ENCODE data around the gene THSD4. TPM values are rescaled to one million over a fixed set of nuclear protein-coding genes. Genes with fewer than 3 reads are reported as not detected.

Gene THSD4
- total and polyA plus RNA-seq, 2 of the 8 experiments (the other 6 are each of a cell fraction or from before 2014, with no cell fraction given), result 2.5 to 6.2 TPM

- no peak for FAIRE-seq
- Histone ChIP-seq H3K4me1 (replicated peaks in 1 of 4; ENCODE audit: control insufficient read depth in 3 of 4, insufficient read depth in 4 of 4, low read length in 3 of 4) (peaks cover 3 to 12% (median 7%) of the 10 kb centered on the region in 4 experiments; a peak in 4 of 7 replicates), H4K20me1 (replicated peaks in 1 of 2; ENCODE audit: control insufficient read depth in 1 of 2, insufficient read depth in 2 of 2, low read length in 2 of 2) (no peaks in the 10 kb centered on the region), H3K9me3 (ENCODE audit: insufficient read depth in 2 of 2, low read depth in 1 of 2, low read length in 1 of 2) (no peaks in the 10 kb centered on the region), H2BK120ac (replicated peaks; ENCODE audit: low read depth, low read length) (no peak overlapping the region), H4K5ac (ENCODE audit: insufficient read length, low read depth, low read length) (no peak overlapping the region), H4K91ac (replicated peaks; ENCODE audit: insufficient read length, low read length) (no peak overlapping the region), H4K8ac (ENCODE audit: extremely low read depth, insufficient read depth, low read length) (no peak overlapping the region), H3K14ac (ENCODE audit: insufficient read length) (no peak overlapping the region), H2BK5ac (ENCODE audit: low read depth, low read length) (no peak overlapping the region), H3K79me1 (ENCODE audit: low read depth, low read length) (no peaks in the 10 kb centered on the region; the same call in 1 of the 2 replicates), H3K27me3 (replicated peaks in 1 of 4; ENCODE audit: control insufficient read depth in 3 of 4, extremely low read depth in 1 of 4, insufficient read depth in 3 of 4, low read length in 3 of 4) (no peaks in the 10 kb centered on the region; a peak in 1 of 7 replicates), H3K18ac (ENCODE audit: extremely low read depth, low read length) (peak overlapping the region; percentile 55; the same call in 1 of the 2 replicates), H3K4ac (replicated peaks; ENCODE audit: insufficient read length, low read depth, low read length) (no peak overlapping the region), H3K4me3 (ENCODE audit: extremely low read depth in 1 of 4, insufficient read depth in 2 of 4, low read depth in 3 of 4, low read length in 4 of 4) (no peak overlapping the region), H3K56ac (replicated peaks; ENCODE audit: insufficient read length, low read depth, low read length) (no peak overlapping the region), H2AFZ (ENCODE audit: low read length) (no peak overlapping the region), H3K4me2 (ENCODE audit: insufficient read depth in 1 of 2, low read depth in 2 of 2, low read length in 2 of 2) (no peak overlapping the region), H3K27ac (ENCODE audit: low read depth, low read length) (no peak overlapping the region), H3K79me2 (ENCODE audit: control insufficient read depth in 1 of 2, insufficient read depth in 2 of 2, low read length in 2 of 2) (no peaks in the 10 kb centered on the region), H2BK20ac (ENCODE audit: low read length) (no peak overlapping the region), H2AK5ac (ENCODE audit: low read depth, low read length) (no peak overlapping the region), H3K36me3 (ENCODE audit: control insufficient read depth in 2 of 4, insufficient read depth in 4 of 4, low read length in 3 of 4) (no peaks in the 10 kb centered on the region), H3K9ac (replicated peaks in 1 of 4; ENCODE audit: extremely low read depth in 1 of 4, low read depth in 3 of 4, low read length in 3 of 4) (no peak overlapping the region), H3K23ac (ENCODE audit: insufficient read length) (no peak overlapping the region), H2BK12ac (ENCODE audit: low read depth, low read length) (no peak overlapping the region), H2BK15ac (ENCODE audit: low read length) (no peak overlapping the region), H3K23me2 (ENCODE audit: low read depth, low read length) (no peaks in the 10 kb centered on the region)
- no peak for DNase-seq (ENCODE audit: low read depth in 1 of 2, low spot score in 2 of 2)
- ChIA-PET POLR2A (ENCODE audit: partially characterized antibody) (interaction anchor here (1.1 kb wide), 1 partner anchor 10 kb away, joined by 3 read pairs; no protein-coding TSS in a partner anchor), CTCF (ENCODE audit: partially characterized antibody) (interaction anchor here (0.6 kb wide), 1 partner anchor 10 kb away, joined by 3 read pairs; no protein-coding TSS in a partner anchor)
- WGBS, 2 experiments (ENCODE audit: extremely low coverage in 1 of 2, insufficient coverage in 1 of 2, insufficient read length in 1 of 2, insufficient replicate concordance in 2 of 2, low coverage in 1 of 2, low lambda C conversion rate in 2 of 2, missing lambda C conversion rate in 1 of 2), result 81% methylated on average over 8 of the region's 8 CpGs; no CpG with 5 or more reads in 1 of the 2 experiments
- TF ChIP-seq RNF2 (IDR thresholded peaks at IDR 0.05; ENCODE audit: borderline replicate concordance, low read depth, low read length, missing control alignments, poor library complexity, severe bottlenecking) (no peak), EZH2 (IDR thresholded peaks at IDR 0.05; ENCODE audit: low read depth, low read length, severe bottlenecking) (no peak), CHD2 (IDR thresholded peaks at IDR 0.05; ENCODE audit: low read length) (no peak), TBP (IDR thresholded peaks at IDR 0.05; ENCODE audit: low read depth, low read length) (no peak), SIN3A (conservative IDR thresholded peaks at IDR 0.05 in 1 of 2, IDR thresholded peaks at IDR 0.05 in 1 of 2; ENCODE audit: low read depth in 1 of 2, low read length in 2 of 2) (no peak), CHD1 (IDR thresholded peaks at IDR 0.05; ENCODE audit: low read depth, low read length) (no peak), HDAC6 (IDR thresholded peaks at IDR 0.05; ENCODE audit: low read depth, low read length) (no peak), SP2 (IDR thresholded peaks at IDR 0.05; ENCODE audit: low read length) (no peak), RBBP5 (IDR thresholded peaks at IDR 0.05; ENCODE audit: borderline replicate concordance, low read depth, low read length) (no peak), SRF (IDR thresholded peaks at IDR 0.05; ENCODE audit: low read depth, low read length) (no peak), TCF12 (IDR thresholded peaks at IDR 0.05; ENCODE audit: low read depth, low read length) (no peak), PHF8 (conservative IDR thresholded peaks at IDR 0.05; ENCODE audit: low read depth, low read length) (no peak), NRF1 (IDR thresholded peaks at IDR 0.05; ENCODE audit: low read depth, low read length) (no peak), SP1 (IDR thresholded peaks at IDR 0.05; ENCODE audit: low read depth, low read length) (no peak)
Observed at GRCh38 chr15:71396536-71397125, 281.4 kb downstream of the THSD4 start.

Measured in H1 (cell line).